Thoracic aorta (tissue), 2 donors: Measurements from ENCODE around the gene SOCS2. TPM values are rescaled to one million over a fixed set of nuclear protein-coding genes. Genes with fewer than 3 reads are reported as not detected.

Experiments
- ATAC-seq: fragments of 150-250 bp; one replicate; pipeline ENCODE4 v1.8.0; 2017; ENCODE audit warnings: low read depth; ENCODE audit not compliant: insufficient number of reproducible peaks, low FRiP score
- DNase-seq: peaks from one replicate; pipeline ENCODE4 v3.0.0-alpha.2; 2020; ENCODE audit warnings: low spot score
- H3K27ac ChIP-seq, 2 donors: fragments of 200-600 bp; sonication (generic); 1 replicate in 1 of 2; 2 replicates in 1 of 2; pipeline ENCODE4 v1.5.1; 2016; ENCODE audit warnings: mild to moderate bottlenecking in 2 of 2, moderate library complexity in 2 of 2
- H3K27me3 ChIP-seq: fragments of 200-600 bp; sonication (generic); replicated peaks from 2 replicates; pipeline ENCODE4 v1.6.0; 2016; ENCODE audit warnings: mild to moderate bottlenecking; ENCODE audit not compliant: insufficient read depth
- H3K36me3 ChIP-seq: fragments of 200-600 bp; sonication (generic); one replicate; pipeline ENCODE4 v1.5.1; 2016
- H3K4me1 ChIP-seq, 2 donors: fragments of 200-600 bp; sonication (generic); 1 replicate in 1 of 2; 2 replicates in 1 of 2; pipeline versions ENCODE4 v1.5.1 to v1.6.0; 2016; ENCODE audit warnings: low read depth in 2 of 2, mild to moderate bottlenecking in 1 of 2; ENCODE audit not compliant: control insufficient read depth in 1 of 2
- H3K4me3 ChIP-seq: fragments of 200-600 bp; sonication (generic); 2 replicates; pipeline ENCODE4 v1.5.1; 2016; ENCODE audit warnings: mild to moderate bottlenecking
- H3K9me3 ChIP-seq: fragments of 200-600 bp; sonication (generic); 2 replicates; pipeline ENCODE4 v1.5.1; 2016
- total RNA-seq, 2 donors: library from RNA; depleted of rRNA; stranded (reverse); fragments of >200 nt; gene quantifications; one replicate each; pipeline versions ENCODE4 v1.1.0 to v1.2.3, GENCODE V29; 2016
- TF ChIP-seq, protein P1 (sequence below): fragments of 200-600 bp; sonication (generic); IDR thresholded peaks from one replicate; pipeline ENCODE4 v1.5.1; 2019; ENCODE audit warnings: antibody characterized with exemption

The SOCS2 gene
- total RNA-seq, 2 donors from 2014 or later, result 51.4 to 56.3 TPM

DNA sequence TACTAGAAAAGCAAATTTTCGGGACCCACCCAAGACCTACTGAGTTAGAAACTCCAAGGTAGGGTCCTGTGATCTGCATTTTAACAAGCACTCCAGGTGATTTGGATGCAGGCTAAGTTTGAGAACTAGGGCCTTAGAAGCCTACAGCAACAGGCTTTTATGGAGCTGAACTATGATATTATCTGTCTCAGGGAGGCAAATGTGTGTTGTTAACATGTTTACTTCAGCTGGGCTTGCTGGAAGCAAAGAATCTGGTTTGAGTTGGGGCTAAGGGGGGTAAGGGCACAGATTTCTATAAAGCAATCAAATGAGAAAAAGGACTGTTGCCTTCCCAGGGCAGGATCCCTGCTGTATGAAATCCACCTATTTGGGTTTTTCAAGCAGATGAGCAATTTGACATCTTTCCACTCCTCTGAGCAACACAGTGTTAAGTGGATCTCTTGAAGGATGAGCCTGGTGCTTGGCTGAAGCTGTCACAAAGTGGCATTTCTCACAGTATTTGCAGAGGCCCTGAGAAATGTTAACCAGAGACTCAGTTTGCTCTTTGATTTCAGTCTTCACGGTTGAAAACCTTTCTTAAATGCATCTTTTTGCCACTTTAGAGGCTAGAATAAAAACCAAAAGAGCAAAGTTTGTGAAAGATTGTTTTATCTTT, 36.2 kb upstream of the SOCS2 start:
- TF ChIP-seq, protein P1, sequence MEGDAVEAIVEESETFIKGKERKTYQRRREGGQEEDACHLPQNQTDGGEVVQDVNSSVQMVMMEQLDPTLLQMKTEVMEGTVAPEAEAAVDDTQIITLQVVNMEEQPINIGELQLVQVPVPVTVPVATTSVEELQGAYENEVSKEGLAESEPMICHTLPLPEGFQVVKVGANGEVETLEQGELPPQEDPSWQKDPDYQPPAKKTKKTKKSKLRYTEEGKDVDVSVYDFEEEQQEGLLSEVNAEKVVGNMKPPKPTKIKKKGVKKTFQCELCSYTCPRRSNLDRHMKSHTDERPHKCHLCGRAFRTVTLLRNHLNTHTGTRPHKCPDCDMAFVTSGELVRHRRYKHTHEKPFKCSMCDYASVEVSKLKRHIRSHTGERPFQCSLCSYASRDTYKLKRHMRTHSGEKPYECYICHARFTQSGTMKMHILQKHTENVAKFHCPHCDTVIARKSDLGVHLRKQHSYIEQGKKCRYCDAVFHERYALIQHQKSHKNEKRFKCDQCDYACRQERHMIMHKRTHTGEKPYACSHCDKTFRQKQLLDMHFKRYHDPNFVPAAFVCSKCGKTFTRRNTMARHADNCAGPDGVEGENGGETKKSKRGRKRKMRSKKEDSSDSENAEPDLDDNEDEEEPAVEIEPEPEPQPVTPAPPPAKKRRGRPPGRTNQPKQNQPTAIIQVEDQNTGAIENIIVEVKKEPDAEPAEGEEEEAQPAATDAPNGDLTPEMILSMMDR, result no peak
- no peak for ATAC-seq
- Histone ChIP-seq H3K36me3 (no peaks in the 10 kb centered on the region), H3K27me3 (no peaks in the 10 kb centered on the region), H3K27ac (no peak overlapping the region), H3K4me1 (peaks cover 5 to 13% of the 10 kb centered on the region in 2 donors), H3K4me3 (no peak overlapping the region), H3K9me3 (no peaks in the 10 kb centered on the region)
- no peak for DNase-seq

DNA sequence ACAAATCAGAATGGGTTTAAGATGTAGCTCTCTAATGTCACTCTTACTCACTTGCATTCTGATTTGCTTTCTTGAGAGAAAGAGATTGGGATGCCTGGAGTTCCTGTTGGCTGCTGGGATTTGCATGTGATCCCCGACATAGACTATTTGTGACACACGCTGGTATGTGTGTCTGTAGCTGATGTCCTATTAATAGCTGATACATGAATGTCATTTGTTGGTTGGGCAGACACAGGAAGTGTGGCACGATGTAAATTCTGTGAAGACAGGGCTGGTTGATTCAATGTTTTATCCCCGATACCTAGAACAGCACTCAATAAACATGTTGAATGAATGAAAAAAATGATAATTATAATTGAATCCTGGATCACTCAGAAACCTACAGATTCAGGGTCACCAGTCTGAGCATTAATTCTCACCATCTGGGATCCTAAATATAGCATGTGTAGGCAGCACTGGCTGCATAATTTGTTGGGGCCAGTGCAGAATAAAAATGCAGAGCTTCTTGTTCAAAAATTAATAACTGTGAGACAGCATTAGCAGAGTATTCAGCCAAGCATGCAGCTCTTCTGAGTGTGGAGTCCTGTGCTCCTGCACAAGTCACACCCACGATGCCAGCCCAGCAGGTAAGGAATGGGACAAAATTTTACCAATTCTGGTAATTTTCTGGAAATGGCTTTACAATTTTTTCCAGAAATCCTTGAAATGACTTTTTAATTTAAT, 35.5 kb upstream of the SOCS2 start:
- no peak overlapping the region for H3K4me3 ChIP-seq
- peaks cover 5 to 13% of the 10 kb centered on the region in 2 donors for H3K4me1 ChIP-seq
- H3K36me3 ChIP-seq, result no peaks in the 10 kb centered on the region
- no peak for ATAC-seq
- no peaks in the 10 kb centered on the region for H3K27me3 ChIP-seq
- TF ChIP-seq, protein P1, result no peak
- H3K9me3 ChIP-seq, result no peaks in the 10 kb centered on the region
- DNase-seq, result no peak
- no peak overlapping the region for H3K27ac ChIP-seq

DNA sequence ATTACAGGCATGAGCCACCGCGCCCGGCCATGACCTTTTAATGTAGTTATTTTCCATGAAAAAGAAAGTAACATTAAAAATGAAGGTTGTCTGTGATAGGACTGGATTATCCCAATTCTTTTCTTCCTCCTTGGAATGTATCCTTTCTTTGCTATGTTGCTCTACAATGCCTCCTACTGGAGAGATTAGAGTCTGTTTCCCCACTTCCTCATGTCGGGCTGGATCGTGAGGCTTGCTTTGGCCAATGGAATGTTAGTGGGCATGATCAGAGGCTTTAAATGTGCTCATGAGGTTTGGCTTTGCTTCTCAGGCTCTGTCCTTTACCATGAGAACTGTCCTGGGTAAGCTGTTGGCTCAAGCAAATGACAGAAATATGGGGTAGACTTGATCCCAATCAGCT, 34.7 kb upstream of the SOCS2 start:
- DNase-seq, result no peak
- no peaks in the 10 kb centered on the region for H3K36me3 ChIP-seq
- TF ChIP-seq, protein P1, result no peak
- H3K9me3 ChIP-seq, result no peaks in the 10 kb centered on the region
- H3K4me3 ChIP-seq, result no peak overlapping the region
- H3K27me3 ChIP-seq, result no peaks in the 10 kb centered on the region
- peaks cover 5 to 13% of the 10 kb centered on the region in 2 donors for H3K4me1 ChIP-seq
- ATAC-seq, result no peak
- H3K27ac ChIP-seq, result no peak overlapping the region

DNA sequence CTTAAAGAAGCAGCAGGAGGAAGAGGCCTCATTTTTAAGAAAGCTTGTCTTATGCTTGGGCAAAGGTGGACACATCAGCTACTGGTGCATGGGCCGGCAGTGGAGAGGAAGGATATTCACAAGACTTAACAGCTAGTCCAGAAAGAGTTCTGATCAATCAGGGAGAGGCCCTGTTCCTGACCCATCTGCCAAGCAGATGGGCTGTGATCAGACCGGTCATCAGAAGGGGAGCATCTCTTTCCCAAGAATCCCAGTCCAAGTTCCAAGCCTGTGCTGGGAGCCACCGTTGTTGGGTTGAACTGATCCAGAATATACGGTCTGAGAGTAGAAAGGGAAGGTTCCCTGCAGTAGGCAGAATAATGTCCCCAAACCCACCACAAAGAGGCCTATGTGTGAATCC, 32.7 kb upstream of the SOCS2 start:
- no peak overlapping the region for H3K4me3 ChIP-seq
- peaks cover 5 to 13% of the 10 kb centered on the region in 2 donors for H3K4me1 ChIP-seq
- no peaks in the 10 kb centered on the region for H3K27me3 ChIP-seq
- DNase-seq (no peak), ATAC-seq (no peak)
- no peaks in the 10 kb centered on the region for H3K9me3 ChIP-seq
- TF ChIP-seq, protein P1, result no peak
- H3K36me3 ChIP-seq, result no peaks in the 10 kb centered on the region
- peak overlapping the region in 1 of 2 donors; percentile 6 for H3K27ac ChIP-seq

DNA sequence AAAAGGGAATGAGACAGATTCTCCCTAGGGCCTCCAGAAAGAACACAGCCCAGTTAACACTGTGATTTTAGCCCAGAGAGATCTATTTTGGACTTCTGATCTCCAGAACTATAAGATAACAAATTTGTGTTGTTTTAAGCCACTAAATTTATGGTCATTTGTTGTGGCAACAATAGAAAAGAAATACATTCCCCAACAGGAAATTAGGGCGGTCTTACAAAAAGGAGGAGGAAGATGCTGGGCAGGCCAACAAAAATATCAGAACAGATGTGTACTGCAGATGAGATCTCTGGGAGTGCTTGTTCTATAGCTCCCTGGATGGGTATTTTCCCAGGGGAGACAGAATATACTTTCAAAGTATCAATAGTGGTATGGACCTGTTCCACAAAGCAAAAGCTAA, 32.0 kb upstream of the SOCS2 start:
- no peak overlapping the region for H3K4me3 ChIP-seq
- no peaks in the 10 kb centered on the region for H3K9me3 ChIP-seq
- DNase-seq (no peak), ATAC-seq (no peak)
- H3K27me3 ChIP-seq, result no peaks in the 10 kb centered on the region
- TF ChIP-seq, protein P1, result no peak
- H3K27ac ChIP-seq, result peak overlapping the region; percentile 6 to 24
- H3K36me3 ChIP-seq, result no peaks in the 10 kb centered on the region
- H3K4me1 ChIP-seq, result peaks cover 5 to 13% of the 10 kb centered on the region in 2 donors
